HG03196 (cell line): ENCODE data around the gene PPARD.
"Not testable (repeated sequence)": the region's sequence is repeated elsewhere in the genome, so short reads cannot be mapped to it uniquely, and the experiment has no call there.

Source experiments
- ATAC-seq: cut with Tn5 transposase; IDR thresholded peaks from one replicate; pipeline ENCODE4 v1.9.1; 2021; ENCODE audit not compliant: unreplicated experiment

The PPARD gene

DNA sequence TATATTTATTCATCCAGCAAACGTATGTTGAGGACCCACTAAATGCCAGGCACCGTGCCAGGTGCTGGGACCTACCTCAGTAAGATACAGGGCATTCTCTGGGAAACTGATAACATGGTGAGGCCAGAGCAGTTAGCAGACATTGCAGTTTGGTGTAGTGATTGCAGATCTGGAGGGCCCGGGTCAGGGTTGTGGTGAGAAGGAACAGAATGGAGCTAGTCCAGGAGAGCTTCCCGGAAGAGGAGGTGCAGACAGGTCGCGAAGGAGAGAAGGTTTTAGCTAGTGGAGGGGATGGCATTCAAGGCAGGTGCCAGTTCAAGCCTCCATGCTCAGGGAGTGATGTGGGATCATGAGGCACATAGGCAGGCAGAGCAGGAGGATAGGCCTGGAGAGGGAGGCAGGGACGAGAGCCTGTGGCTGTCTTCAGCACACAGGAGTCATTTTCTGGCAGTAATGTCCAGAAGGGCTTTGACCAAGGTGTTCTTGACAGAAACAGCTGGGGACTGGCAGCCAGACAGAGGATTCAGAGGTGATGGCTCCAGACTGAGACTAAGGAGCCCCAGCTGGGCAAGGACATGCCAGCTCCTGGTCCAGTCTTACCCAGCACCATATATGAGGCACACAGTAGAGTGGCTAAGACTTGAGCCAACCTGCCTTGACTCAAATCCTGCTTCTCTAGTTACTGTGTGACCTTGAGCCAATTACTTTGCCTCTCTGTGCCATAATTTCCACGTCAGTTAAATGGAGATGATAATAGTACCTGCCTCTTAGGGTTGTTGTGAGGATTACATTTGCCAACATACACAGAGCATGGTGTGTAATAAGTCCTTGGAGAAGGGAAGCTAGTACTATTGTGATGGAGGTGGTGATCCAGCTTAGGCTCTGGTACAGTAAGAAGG is 61.4 kb downstream of the PPARD start:
- no peak for ATAC-seq

DNA sequence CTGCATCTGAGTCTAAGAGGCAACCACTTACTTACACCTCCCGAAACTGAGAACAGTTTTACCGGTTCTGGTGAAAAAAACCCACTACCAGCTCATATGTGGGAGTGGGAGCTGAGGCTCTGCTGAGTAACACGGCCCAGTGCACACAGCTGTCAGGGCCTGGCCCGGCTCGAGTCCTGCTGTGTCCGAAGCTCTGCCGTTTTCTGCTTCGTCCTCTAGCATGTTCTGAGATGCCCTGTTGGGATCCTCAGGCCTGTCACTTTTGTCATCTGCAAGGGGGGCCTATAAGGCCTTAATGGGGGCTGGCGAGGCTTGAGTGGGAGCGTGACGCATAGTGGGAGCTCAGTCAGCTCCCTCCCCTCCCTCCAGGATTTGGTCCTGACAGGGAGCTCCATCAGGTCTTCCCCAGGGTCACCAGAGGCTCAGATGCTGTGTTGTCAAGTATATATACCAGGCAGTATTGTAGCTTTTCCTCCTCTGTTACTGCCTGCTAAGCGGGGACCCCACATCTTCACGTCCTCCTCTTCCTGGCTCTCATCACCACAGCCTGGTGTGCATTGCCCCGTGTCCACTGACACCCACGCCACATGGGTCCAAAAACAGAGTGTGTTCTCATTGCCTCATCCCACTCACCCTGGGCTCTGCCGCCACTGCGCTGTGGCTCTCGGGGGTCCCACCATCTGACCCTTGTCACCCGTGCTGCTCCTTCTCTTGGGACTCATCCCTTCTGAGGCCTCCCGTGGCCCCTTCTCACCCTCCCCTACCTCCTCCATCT is 64.5 kb downstream of the PPARD start:
- ATAC-seq, result no peak

DNA sequence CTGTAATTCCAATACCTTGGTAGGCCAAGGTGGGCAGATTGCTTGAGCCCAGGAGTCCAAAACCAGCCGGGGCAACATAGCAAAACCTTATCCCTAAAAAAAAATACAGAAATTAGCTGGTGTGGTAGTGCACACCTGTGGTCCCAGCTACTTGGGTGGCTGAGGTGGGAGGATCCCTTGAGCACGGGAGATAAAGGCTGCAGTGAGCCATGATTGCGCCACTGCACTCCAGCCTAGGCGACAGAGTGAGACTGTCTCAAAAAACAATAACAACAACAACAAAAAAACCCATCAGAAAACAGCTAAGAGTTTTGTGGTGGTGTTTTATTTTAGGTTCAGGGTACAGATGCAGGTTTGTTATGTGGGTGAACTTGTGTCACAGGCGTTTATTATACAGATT is 66.9 kb downstream of the PPARD start:
- no peak for ATAC-seq

DNA sequence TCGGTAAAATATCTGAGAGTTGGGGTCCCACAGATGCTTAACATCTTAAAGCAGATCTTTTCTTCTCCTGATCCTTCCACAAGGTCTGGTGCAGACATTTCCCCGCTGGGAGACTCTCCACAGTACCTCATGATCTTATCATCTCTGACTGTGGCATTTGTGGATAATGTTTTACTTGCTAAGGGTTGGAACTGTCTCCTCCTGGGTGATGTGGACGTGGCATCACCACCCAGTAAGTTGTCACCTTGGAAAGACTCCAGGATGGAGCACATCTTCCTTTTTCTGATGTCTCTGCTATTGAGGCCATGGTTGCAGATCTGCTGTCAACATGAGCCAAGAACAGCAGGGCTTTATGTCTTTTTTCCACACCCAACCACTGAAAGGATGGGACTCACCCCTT is 67.8 kb downstream of the PPARD start:
- ATAC-seq, result no peak

DNA sequence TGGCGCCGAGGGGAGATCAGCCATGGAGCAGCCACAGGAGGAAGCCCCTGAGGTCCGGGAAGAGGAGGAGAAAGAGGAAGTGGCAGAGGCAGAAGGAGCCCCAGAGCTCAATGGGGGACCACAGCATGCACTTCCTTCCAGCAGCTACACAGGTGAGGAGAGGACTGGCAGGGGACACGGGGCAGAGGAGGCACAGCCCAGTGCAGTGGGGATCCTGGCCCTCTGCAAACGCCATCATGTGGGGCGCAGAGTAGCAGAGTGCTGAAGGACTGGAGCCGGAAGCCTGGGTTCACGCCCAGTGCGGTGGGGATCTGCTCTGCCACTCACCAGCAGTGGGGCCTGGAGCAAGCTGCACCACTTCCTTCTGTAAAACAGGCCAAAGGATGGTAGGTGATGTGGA is 68.7 kb downstream of the PPARD start:
- ATAC-seq, result no peak

DNA sequence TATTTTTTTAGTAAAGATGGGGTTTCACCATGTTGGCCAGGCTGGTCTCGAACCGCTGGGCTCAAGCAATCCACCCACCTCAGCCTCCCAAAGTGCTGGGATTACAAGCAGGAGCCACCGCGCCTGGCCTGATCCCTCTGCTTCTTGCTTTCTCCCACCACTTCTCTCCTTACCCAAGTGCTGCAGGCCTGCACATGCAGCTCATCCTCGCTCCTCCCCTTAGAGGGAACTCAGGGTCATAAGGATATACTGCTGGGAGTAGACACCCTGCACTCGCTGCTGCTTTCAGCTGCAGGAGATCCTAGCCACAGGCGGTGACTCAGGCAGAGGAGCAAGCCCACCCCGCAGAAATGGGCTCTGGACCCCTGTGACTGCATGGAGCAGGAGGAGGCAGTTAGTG is 69.7 kb downstream of the PPARD start:
- no peak for ATAC-seq

DNA sequence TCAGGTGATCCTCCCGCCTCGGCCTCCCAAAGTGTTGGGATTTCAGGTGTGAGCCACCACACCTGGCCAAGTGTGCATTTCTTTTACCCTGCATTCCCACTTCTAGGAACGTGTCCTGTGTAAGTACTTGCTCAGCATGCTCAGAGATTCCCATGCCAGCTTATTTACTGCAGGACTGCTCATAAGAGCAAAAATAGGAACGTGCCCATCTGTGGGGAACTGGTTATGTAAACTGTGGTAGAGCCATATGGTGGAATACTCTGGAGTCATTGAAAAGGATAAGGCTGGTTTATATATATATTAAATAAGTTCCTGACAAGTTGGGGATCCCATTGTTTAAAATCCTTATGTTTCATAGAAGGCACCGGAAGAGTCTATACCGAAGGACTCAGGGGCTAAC is 71.6 kb downstream of the PPARD start:
- ATAC-seq, result no peak

DNA sequence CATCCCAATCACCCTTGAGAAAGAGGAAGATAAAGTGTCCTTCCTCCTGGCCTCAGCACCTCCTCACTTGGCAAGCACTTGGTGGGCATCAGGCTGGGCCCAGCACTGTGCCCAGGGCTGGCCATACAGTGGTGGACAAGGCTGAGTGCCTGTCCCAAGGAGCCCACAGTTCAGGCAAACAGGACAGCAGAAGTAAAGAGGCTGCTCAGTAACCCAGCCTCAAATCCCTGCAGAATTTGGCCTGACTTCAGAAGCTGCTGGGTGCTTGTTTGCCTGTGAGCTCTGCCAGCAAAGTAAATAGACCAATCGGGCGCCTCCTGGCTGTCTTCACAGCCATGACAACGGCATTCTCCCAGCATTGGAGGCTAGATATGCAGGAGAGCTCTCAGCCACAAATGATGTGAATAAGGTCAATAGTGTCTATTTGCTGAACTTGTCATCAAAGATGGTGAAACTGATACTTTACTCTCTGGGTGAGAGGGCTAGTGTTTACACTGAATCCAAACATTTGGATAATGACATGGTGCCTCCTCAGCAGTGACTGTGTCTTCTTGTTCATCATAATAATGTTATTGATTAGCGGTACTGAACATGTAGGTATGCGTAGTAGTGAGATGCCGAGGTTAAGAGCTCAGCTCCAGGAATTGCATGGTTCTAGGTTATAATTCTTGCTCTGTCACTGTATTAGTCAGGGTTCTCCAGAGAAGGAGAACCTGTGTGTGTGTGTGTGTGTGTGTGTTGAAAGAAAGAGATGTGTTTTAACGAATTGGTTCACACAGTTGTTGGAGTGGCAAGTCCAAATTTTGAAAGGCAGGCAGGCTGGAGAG is 72.9 kb downstream of the PPARD start:
- no peak for ATAC-seq

DNA sequence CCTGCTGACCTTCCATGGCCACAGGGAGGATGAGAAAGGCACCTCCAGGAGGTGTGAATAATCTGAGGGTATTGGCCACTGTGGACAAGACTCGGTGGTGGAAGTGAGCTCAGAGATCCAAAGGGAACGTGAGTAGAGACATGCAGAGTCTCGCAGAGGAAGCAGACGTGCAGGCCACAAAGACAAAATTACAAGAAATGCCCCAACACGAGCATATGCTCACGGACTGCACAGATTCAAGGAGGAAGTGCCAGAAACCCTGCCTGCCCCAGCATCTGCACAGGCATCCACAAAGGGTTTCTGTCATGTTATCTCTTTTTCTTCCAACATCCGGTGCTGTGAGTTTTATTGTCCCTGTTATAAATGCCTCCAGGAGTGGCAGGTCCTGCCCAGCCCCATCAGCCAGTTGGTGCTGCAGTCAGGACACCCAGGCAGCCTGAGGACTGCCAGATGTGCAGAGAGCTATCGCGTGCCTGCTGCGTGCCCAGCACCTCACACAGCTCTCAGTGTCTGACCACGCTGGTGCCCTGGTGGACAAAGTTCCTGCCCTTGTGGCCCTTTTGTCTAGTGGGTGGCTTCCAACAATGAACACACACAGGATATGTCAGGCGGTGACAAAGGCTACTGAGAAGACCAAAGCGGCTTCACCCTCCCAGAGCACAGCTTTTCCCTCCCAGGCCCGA is 75.8 kb downstream of the PPARD start:
- no peak for ATAC-seq

DNA sequence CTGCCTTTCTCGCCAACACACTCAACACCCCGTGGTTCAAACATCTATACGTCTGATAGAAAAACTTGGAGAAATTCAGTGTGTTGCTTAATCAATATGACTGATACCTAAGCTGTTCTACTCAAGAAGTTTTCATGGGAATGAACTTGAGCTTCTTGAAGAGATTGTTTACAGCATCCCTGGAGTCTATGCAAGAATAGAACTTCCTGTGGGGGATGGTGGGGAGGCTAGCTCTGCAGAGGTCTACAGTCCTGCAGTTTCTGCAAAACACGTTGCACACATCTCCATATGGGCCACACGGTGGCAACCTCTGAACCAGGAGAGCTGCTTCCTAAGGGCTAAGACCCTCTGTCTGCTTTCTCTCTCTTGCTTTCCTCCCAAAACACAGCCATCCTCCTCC is 77.1 kb downstream of the PPARD start:
- ATAC-seq, result no peak

DNA sequence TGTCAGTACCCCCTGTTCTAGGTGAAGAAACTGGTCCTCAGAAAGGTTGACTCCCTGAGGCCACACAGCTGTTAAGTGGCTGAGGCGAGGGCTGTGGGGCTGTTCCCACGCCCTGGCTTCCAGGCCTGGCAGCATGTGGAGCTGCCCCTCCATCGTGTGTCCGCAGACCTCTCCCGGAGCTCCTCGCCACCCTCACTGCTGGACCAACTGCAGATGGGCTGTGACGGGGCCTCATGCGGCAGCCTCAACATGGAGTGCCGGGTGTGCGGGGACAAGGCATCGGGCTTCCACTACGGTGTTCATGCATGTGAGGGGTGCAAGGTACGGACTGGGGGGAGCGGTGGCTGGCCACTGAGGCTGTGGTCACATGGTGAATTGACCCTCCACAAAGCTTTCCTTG is 77.6 kb downstream of the PPARD start:
- no peak for ATAC-seq

DNA sequence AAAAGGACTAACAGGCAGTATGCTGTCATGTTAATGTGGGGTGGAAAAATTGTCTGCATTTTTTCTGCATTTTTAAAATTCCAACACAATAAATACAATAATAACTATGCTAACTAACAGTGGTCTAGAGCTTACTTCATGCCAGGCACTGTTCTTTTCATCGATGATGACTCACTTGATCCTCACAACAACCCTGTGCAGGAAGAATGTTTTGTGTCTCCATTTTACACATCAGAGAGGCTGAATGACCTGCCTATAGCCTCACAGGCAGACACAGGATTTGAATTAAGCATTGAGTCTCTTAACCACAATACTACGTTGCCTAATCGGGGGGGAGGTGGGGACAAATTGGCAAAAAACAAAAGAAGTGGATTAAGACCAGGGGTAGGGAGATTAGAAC is 82.9 kb downstream of the PPARD start:
- ATAC-seq, result no peak

DNA sequence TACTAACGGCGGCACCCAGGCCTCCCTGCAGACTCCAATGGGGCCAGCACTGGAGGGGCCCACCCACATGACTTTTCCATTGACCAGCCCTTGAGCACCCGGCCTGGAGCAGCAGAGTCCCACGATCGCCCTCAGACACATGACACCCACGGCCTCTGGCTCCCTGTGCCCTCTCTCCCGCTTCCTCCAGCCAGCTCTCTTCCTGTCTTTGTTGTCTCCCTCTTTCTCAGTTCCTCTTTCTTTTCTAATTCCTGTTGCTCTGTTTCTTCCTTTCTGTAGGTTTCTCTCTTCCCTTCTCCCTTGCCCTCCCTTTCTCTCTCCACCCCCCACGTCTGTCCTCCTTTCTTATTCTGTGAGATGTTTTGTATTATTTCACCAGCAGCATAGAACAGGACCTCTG is 83.7 kb downstream of the PPARD start:
- no peak for ATAC-seq

DNA sequence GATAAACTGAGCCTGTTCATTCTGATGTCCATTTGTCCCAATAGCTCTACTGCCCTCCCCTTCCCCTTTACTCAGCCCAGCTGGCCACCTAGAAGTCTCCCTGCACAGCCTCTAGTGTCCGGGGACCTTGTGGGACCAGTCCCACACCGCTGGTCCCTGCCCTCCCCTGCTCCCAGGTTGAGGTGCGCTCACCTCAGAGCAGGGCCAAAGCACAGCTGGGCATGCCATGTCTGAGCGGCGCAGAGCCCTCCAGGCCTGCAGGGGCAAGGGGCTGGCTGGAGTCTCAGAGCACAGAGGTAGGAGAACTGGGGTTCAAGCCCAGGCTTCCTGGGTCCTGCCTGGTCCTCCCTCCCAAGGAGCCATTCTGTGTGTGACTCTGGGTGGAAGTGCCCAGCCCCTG is 85.1 kb downstream of the PPARD start:
- no peak for ATAC-seq

DNA sequence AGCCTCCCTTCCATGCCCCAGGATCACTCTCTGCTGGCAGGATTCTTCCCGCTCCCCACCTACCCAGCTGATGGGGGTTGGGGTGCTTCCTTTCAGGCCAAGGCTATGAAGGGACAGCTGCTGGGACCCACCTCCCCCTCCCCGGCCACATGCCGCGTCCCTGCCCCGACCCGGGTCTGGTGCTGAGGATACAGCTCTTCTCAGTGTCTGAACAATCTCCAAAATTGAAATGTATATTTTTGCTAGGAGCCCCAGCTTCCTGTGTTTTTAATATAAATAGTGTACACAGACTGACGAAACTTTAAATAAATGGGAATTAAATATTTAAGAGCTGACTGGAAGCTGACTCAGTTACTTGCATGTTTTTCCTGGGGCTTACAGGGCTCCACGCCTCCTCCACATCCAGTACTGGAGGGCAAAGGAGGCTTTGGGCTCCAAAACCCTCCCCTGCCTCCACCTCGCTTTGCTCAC is 85.5 kb downstream of the PPARD start:
- ATAC-seq, result no peak

DNA sequence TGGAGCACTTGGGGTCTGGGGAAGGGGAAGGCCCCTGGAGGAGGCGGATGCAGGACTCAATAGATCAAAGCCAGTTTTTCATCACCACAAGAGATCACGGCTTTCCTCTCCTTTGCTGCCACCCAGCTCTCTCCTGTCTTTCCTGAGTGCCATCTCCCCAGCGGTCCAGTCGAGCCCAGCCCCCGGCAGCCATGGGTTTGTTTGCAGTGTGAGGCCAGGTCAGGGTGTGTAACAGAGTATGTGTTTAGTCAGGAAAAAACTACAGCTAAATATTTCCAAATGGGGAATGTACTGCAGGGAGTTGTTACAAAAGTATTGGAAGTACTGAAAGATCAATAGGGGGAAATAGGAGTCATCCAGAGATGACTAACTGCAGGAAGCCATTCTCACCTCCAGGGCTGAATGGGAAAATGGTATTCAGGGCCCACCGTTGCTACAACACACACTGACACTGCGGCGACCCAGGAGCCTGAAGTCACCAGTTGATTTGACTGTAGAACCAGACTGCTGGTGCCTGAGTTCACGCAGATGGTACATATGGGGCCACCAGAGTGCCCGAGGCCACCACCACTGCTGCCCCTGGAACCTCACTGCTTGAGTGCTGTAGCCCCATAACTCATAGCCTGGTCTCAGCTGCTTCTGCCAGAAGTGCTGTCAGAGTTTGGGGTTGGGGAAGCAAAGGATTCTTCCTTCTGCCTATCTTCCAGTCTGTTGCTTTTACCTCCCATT is 86.2 kb downstream of the PPARD start:
- no peak for ATAC-seq

DNA sequence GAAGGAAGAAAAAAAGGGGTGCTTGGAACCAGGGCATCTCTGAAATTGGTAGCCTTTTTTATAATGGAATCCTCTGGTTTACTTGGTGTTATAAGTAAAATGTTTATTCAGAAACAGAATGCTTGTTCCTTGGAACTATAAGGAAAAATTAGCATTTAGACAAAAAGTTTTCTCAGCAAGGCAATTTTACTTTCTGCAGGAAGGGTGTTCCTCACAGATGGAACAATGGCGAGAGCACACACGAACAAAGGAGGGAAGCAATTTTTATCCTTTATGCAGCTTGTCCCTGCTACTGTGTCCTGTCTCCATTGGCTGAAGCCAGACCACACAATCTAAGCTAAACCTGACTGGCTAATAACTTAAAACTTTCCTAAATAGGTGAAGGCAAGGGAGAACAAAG is 87.1 kb downstream of the PPARD start:
- ATAC-seq, result no peak

DNA sequence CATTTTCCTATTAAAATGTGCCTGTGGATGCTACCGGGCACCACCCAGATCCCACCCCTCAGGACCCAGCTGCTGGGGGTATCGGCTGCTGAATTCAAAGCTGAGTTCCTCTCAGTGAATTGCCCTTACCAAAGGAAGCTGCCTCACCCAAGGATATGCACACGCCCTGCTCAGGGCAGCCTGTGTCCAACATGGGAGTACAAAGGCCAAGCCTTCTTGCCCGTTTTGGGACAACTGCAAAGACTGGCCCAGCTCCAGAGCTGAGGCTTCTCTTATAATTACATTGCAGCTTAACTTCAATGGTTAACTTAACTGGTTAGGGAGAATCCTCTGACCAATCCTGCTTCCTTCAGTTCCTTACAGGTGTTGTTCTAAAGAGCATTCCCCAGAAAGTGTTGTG is 89.9 kb downstream of the PPARD start:
- no peak for ATAC-seq

DNA sequence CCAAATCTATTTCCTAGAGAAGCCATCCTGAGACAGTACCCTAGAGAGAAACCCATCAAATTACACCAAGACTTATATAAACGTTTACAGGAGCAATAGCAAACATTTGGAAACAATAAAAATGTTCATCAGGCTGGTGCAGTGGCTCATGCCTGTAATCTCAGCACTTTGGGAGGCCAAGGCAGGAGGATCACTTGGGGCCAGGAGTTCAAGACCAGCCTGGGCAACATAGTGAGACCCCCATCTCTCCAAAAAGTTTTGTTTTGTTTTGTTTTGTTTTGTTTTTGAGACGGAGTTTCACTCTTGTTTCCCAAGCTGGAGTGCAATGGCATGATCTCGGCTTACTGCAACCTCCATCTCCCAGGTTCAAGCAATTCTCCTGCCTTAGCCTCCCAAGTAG is 90.3 kb downstream of the PPARD start:
- not testable (repeated sequence) for ATAC-seq
